ENCODE measurements around the gene KRTAP4-8. TPM values are rescaled to one million over a fixed set of nuclear protein-coding genes. Genes with fewer than 3 reads are reported as not detected.
"Not testable (repeated sequence)": the region's sequence is repeated elsewhere in the genome, so short reads cannot be mapped to it uniquely, and the experiment has no call there.

Gene KRTAP4-8
- total RNA-seq, 1 donor from 2014 or later: not detected

GRCh38 chr17:41108728-41109386 is 10.9 kb upstream of the KRTAP4-8 start:
- not testable (repeated sequence) for DNase-seq (ENCODE audit: low read depth in 2 of 2)

DNA sequence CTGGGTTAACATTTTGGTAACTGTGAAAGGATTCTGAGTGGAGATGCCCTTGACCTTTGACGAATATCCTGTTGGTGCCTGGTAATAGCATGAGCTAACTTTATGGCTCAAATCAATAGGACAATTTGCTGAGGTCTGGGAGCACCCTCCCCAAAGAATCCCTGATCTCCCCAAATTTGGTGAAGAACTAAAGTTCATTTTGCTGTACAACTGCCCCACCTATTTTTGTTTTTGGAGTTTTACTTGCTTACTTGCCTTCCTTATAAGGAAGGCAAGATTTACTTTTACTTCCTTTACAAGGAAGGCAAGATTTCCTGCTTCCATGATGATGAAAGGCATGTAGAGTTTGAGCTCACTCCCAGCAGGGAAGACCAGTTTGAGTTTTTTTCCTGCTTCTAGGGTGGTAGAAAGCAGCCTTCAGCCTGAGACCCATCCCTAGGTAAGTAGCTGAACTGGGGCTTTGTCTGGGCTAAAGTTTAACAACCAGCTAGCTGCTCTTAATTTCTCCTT is 10.1 kb upstream of the KRTAP4-8 start:
- DNase-seq (ENCODE audit: low read depth in 2 of 2): no peak

GRCh38 chr17:41105347-41105746 is 7.4 kb upstream of the KRTAP4-8 start, which contains the start of gene KRTAP4-9:
TSS of gene KRTAP4-9 (plus strand) at chr17:41105389. CDS start at chr17:41105389, 0 bp downstream.
- not testable (repeated sequence) for DNase-seq (ENCODE audit: low read depth in 2 of 2)

DNA sequence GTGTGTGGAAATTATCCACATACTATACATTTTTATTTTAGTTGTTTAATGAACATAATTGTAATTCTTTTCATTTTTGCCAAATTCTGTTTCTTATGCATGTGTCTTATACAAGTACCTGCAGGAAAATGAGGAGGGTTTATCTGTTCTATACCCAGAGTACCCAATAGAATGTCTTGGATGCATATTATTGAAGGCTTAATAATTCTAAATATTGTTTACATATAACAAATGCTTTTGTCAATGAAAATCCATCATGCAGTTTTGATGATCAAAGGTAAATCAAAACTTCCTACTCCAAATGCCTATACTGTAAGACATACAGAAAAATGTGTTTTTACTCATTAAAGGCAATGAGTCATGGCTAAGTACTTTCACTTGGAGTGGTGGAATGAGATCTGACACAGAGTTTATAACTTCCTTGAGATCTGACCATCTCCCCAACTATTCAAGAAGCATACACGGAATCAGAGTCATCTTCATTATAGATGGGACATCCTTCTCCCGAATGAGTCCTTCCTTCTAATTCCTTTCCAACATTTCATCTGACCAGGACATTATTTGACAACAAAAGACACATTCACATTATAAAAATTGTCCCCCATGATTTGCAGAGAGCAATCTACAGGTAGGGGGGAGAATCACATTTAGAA is 6.6 kb upstream of the KRTAP4-8 start:
- DNase-seq (ENCODE audit: low read depth in 2 of 2): not testable (repeated sequence)

- no peak for DNase-seq (ENCODE audit: low read depth in 2 of 2)
Observed at GRCh38 chr17:41103896-41104295, 6.0 kb upstream of the KRTAP4-8 start.

DNA sequence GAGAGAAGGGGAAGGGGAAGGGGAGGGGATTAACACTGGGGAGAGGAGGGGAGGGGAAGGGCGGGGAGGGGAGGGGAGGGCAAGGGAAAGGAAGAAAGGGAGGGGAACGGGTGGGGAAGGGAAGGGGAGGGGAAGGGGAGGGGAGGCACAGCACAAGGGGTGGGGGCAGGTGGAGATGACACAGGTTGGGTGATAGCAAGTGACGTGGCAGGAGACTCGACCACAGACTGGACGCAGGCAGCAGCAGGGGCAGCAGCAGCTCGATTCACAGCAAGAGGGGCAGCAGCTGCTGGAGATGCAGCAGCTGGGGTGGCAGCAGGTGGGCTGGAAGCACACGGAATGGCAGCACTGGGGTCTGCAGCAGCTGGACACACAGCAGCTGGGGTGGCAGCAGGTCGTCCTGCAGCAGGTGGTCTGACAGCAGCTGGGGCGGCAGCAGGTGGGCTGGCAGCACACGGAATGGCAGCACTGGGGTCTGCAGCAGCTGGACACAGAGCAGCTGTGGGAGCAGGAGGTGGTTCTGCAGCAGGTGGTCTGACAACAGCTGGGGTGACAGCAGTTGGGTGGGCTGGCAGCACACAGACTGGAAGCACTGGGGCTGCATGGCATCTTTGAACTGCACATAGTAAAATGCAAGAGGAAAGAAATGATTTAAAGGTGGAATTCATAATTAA is 3.8 kb upstream of the KRTAP4-8 start, which contains the start of gene KRTAP4-16:
Gene KRTAP4-16, minus strand, starts transcription at position 624 of the 674 bp plus-strand sequence. Its CDS starts 0 bp downstream, at position 624.
- DNase-seq (ENCODE audit: low read depth in 2 of 2): no peak

DNA sequence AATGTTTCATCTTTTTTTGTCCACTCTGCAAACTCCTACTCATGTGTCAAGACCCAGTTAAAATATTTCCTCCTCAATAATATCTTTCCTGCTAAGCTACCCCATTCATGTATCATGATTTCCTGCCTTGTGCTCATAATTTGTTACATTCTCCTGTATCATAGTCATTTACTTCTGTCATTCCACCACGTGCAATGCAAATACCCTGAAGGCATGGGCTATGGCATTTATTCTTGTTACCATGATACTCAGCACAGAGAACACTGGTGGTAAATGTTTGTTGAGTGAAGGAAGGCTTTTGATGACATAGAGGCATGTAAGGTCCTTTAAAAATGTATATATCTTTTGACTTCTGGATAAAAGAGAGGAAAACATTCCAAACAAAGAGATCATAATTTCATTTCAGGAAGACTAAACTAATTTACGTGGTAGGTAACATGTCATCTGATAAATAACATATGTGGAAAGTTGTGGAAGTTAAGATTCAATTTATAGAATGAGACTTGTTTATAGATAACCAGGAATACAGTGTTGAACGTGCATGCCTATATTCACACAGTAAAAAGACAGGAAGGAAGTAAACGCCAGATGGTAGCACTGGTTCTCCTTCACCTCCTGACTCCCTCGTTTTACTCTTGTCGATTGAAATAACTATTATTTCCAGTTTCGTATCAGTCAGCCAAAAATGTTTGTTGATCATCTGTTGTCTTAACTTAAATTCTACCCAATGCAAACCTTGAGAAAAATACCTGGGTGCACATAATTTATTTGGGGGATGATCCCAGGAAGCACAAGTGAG is 1.9 kb upstream of the KRTAP4-8 start:
- peak in 1 of 2 donors; percentile 64 for DNase-seq (ENCODE audit: low read depth in 2 of 2)

DNA sequence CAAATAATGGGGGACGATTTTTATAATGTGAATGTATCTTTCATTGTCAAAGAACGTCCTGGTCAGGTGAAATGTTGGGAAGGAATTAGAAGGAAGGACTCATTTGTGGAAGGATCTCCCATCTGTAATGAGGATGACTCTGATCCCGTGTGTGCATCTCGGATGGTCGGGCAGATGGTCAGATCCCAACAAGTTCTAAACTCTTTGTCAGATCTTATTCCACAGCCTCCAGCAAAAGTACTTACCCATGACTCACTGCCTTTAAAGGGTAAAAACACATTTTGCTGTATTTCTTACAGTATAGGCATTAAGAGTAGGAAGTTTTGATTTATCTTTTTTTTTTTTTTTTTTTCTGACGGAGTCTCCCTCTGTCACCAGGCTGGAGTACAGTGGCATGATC is 539 bp upstream of the KRTAP4-8 start:
- no peak for DNase-seq (ENCODE audit: low read depth in 2 of 2)

DNA sequence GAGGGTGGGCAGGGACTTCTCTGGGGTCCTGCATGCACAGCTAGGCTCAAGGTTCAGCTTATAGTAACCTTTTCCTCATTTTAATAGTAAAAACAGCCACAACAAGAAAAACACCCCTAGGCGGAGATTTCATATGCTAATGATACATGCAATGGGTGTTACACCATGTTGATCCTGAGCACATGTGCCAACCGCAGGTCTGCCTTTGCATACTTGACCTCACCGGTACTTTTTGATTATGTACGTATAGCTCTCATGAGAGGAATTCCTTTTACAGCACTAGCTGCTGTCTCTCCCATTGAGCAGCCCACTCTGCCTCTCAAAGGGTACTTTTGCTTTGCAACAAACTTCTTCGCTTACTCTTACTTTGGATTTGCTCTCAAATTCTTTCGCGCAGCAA is 1.9 kb downstream of the KRTAP4-8 start:
- no peak for DNase-seq (ENCODE audit: low read depth in 2 of 2)

GRCh38 chr17:41088760-41089352 is 9.1 kb downstream of the KRTAP4-8 start:
- not testable (repeated sequence) for DNase-seq (ENCODE audit: low read depth in 2 of 2)

GRCh38 chr17:41084100-41084856 is 13.7 kb downstream of the KRTAP4-8 start, which contains the start of gene KRTAP4-7:
TSS of gene KRTAP4-7 (plus strand) at chr17:41084150. CDS start at chr17:41084207, 57 bp downstream.
- not testable (repeated sequence) for DNase-seq (ENCODE audit: low read depth in 2 of 2)

- DNase-seq (ENCODE audit: low read depth in 2 of 2): not testable (repeated sequence)
Observed at GRCh38 chr17:41083427-41083826, 14.5 kb downstream of the KRTAP4-8 start.

DNA sequence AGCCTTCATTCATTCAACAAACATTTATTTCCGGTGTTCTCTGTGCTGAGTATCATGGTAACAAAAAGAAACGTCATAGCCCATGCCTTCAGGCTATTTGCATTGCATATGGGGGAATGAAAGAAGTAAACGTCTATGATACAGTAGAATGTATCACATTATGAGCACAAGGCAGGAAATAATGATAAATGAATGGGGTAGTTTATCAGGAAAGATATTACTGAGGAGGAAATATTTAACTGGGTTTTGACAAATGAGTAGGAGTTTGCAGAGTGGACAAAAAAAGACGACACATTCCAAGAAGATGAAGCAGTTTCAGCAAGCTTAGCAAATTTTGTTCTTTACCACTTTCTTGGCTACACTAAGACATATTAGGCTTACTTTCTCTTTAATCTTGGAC is 15.3 kb downstream of the KRTAP4-8 start:
- DNase-seq (ENCODE audit: low read depth in 2 of 2): no peak

DNA sequence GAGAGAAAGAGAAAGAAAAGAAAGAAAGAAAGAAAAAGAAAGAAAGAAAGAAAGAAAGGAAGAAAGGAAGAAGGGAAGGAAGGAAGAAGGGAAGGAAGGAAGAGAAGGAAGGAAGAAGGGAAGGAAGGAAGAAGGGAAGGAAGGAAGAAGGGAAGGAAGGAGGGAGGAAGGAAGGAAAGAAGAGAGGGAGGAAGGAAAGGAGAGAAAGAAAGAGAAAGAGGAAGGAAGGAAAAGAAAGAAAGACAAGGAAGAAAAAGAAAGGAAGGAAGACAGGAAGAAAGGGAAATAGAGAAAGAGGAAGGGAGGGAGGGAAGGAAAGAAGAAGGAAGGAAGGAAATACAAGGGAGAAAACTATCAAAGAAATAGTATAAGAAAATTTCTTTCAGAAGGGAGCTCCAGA is 21.2 kb downstream of the KRTAP4-8 start:
- DNase-seq (ENCODE audit: low read depth in 2 of 2): no peak

GRCh38 chr17:41073676-41074075 is 24.3 kb downstream of the KRTAP4-8 start:
- DNase-seq (ENCODE audit: low read depth in 2 of 2): no peak

DNA sequence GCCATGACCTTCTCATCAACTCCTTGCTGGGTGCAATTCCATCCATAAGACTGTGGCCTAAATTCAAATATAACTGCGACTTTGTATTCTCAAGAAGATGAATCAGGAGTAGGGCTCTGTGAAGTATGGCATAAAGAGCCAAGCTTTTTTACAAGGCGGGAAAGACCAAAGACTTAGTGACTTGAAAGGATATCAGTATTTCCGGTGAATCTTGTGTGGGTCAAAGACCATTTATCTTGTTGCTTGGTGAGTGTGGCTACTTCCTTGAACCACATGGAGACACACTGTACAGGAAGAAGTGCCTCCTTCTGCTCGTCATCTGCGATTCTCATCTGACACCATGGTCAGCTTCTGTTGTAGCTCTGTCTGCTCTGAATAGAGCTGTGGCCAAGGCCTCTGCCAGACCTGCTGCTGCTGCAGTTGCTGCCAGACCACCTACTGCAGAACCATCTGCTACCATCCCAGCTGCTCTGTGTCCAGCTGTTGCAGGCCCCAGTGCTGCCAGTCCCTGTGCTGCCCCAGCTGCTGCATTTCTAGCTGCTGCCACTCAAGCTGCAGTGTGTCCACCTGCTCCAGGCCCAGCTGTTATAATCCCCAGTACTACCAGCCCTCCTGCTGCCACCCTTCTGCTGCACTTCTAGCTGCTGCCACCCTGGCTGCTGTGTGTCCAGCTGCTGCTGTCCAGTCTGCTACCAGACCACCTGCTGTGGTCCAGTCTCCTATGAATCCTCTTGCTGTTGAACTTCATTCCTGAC is 26.2 kb downstream of the KRTAP4-8 start:
- no peak for DNase-seq (ENCODE audit: low read depth in 2 of 2)

DNA sequence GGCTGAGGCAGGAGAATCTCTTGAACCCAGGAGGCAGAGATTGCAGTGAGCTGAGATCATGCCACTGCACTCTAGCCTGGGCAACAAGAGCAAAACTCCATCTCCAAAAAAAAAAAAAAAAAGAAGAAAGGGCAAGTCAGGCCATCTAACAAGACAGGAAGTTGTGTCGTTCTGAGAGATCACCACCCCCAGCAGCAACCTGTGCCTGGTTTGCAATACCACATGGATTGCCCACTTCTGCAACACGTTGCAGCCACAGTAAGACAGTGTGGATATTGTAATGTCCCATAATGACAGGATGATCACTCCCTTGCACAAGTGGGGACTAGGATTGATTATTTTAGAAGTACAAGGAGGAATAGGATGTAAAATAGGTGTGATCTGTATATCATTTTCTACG is 28.9 kb downstream of the KRTAP4-8 start:
- DNase-seq (ENCODE audit: low read depth in 2 of 2): no peak

DNA sequence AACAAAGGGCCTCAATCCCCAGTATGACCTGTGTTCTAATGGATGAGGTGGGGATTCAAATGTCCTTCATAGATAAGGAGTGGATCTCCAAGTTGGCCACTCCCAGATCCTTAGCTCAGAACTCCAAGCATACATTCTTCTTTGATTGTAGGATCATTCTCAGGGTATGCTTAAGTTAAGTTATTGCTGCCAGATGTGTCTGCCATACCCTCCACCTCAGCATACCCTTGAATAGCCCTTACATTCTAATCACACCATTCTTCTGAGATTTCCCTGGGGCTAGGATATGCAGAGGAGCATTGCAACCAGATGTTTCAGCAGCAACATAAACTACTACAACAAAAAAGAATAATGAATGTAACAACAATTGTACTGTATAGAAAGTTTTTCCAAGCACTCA is 30.7 kb downstream of the KRTAP4-8 start:
- no peak for DNase-seq (ENCODE audit: low read depth in 2 of 2)
